ENCODE results near the gene DNAJC11.

DNAJC11 gene

GRCh38 chr1:6599141-6599975, 102.3 kb downstream of the DNAJC11 start:
- peak; percentile 86 for DNase-seq

GRCh38 chr1:6597777-6598131, 103.9 kb downstream of the DNAJC11 start:
- no peak for DNase-seq

DNA sequence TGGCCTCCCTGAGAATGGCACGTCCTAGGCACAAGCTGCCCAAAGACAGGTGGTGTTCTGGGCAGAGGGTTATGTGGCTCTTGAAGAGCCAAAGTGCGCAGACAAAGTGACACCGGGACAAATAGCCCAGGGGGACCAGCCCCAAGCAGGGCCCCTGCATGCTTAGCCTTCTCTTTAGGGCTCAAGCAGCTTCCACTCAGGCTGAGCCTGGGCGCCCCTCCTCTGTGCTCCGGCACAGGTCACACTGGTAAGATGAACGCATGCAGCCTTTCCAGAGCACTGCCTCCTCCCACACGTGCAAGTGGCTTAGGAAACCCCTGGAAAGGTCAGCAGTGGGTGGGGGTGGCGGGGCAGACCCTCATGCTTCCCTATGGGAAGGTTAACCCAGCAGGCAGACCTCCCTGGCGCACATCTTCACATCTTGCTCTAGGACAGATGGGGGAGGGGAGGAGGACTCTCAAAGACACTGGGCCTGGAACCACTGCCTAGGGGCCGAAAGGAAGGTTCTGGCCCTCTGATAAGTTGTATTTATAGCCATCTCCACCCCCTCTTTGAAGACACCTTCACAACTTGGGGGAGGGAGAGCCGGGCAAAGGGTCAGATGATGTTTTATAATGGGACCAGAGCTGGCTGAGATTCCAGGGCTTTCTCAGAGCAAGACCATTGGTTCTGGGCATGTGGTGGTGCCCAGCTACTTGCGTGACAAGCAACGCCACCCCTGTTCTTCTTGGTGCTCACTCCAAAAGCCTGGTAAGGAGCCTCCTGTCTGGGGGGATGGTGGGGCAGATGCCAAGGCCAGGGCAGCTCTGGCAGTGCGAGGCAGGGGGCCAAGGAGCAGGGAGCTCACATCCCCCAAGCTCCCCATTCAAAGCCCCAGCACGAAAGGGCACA, 104.5 kb downstream of the DNAJC11 start:
- DNase-seq, result peak; percentile 61

DNA sequence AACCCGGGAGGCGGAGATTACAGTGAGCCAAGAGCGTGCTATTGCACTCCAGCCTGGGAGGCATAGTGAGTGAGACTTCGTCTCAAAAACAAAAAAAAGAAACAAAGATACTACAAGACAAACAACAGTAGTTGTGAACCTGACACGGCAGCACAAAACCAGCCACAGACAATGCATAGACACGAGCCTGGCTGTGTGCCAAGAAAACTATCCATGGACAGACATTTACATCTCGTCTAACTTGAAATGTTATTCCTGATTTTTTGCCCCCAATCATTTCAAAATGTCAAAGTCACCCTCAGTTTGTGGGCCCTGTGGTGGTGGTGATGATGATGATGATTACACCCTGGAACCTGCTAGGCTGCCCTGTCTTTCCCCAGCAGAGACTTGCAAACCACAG, 105.3 kb downstream of the DNAJC11 start:
- DNase-seq, result no peak

- no peak for DNase-seq
These were observed 106.5 kb downstream of the DNAJC11 start for GRCh38 chr1:6594977-6595740.

DNA sequence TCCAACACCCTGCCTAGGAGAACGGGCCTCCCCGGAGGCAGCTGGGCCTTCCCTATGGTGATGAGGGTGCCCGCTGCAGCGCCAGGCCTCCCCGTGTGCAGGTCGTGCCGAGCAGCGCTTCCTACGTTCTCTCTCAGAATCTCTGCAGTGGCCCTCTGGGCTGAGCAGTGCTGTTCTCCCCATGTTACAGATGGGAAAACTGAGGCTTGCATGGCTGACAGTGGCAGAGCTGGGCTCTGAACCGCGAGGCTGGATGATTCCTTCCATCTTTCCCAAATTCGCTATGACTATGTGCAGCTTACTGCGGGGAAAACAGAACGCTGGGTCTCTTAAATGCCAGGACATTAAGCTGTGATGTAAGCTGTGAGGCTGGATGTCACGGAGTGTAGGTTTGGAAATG, 107.8 kb downstream of the DNAJC11 start:
- DNase-seq, result no peak

- DNase-seq, result peak; percentile 59
These were observed 108.6 kb downstream of the DNAJC11 start for GRCh38 chr1:6592865-6593593.

GRCh38 chr1:6592441-6592840, 109.2 kb downstream of the DNAJC11 start:
- DNase-seq, result no peak

DNA sequence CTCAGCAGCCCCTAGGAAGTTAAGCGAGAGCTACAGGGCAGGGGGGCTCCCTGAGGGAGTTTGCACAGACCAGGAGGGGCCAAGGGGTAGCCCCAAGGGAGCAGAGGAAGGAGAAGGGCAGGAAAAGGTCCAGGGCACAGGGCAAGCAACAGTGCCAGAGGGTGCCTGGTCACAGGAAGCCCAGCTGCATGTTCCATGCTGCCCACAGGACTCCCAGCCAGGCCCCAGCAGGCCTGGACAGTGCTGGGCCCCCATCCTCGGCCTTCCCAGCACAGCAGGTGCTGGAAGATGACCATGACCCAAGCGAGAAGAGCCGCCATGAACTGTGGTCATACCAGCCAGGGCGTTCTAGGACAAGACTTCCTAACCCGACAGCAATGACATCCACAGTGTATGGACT, 110.0 kb downstream of the DNAJC11 start:
- DNase-seq, result peak; percentile 59

GRCh38 chr1:6591222-6591621, 110.4 kb downstream of the DNAJC11 start:
- peak; percentile 63 for DNase-seq

DNA sequence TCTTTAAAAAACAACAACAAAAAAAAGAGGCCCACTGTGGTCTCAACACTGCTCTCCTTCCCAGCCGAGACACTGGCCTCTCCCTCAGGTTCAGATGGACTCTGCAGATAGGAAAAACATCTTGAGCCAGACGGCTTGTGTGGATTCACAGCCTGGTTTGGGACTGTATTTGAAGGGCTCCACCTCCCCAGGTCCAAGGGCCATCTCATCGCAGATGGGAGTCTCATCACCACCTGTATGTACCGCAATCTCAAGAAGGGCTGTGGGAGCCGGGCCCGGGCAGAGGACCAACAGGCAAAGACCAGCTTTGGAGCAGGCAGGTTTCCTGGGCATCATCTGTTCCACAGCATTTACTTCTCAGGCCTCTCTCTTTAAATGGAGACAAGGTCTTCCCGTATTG, 111.6 kb downstream of the DNAJC11 start:
- DNase-seq, result peak; percentile 63

GRCh38 chr1:6588893-6589520, 112.6 kb downstream of the DNAJC11 start:
- DNase-seq, result no peak

- DNase-seq, result no peak
These were observed 113.3 kb downstream of the DNAJC11 start for GRCh38 chr1:6588128-6588892.

DNA sequence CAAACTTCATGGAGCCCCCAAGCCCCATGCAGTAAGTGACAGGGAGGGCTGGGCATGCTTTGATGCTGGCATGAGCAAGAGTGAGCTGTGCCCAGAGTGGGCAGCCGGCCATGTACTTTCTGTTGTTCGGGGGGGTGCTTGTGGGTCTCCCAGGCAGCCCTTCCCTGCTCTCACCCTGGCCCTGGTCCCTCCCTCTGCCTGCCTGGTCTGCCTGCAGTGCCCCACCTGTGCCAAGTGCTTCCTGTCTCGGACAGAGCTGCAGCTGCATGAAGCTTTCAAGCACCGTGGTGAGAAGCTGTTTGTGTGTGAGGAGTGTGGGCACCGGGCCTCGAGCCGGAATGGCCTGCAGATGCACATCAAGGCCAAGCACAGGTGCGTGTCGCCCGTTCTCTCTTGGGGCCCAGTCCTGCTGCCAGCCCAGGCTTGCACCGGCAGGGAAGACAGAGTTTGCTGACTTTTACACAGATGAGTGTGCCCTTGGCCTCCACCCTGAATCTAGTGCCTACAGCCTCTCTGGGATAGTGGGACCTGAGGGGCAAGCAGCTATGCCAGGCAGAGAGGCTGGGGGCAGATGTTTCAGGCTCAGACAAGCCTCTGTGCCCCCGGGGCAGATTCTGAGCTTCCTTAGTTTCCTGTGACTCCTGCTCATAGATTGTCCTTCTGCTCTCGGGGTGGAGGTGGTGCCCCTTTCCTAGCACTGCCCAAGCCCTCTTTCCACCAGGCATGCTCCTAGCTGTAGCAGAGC, 114.2 kb downstream of the DNAJC11 start:
- no peak for DNase-seq

DNA sequence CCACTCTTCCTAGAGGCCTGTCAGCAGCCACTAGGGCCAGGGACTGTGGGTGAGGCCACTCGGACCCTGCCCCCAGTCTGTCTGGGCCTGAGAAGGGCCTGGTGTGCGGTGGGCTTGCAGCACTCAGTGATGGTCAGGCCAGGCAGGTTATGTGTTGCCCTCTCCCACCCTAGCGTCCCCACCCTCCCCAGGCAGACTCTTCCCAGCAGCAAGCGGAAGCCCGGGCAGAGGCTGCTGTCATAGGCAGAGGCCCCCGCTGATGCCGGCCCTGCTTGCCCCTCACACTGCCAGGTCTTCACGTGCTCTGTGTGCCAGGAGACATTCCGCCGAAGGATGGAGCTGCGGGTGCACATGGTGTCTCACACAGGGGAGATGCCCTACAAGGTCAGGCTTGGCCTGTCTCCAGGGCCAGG, 115.2 kb downstream of the DNAJC11 start:
- DNase-seq, result no peak

DNA sequence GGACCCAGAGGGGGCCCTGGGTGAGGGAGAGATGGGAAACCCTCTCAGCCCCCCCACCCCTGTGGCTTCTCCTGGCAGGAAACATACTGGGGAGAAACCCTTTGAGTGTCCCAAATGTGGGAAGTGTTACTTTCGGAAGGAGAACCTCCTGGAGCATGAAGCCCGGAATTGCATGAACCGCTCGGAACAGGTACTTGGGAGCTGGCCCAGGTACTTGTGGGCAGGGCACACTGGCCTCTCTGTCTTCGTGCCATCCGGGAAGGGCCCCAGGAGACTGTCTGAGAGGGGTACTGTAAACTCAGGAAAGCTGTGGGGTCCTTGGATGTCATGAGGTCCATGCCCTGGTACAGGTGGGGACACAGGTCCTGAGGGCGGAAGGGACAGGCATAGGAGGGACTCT, 115.8 kb downstream of the DNAJC11 start:
- no peak for DNase-seq

DNA sequence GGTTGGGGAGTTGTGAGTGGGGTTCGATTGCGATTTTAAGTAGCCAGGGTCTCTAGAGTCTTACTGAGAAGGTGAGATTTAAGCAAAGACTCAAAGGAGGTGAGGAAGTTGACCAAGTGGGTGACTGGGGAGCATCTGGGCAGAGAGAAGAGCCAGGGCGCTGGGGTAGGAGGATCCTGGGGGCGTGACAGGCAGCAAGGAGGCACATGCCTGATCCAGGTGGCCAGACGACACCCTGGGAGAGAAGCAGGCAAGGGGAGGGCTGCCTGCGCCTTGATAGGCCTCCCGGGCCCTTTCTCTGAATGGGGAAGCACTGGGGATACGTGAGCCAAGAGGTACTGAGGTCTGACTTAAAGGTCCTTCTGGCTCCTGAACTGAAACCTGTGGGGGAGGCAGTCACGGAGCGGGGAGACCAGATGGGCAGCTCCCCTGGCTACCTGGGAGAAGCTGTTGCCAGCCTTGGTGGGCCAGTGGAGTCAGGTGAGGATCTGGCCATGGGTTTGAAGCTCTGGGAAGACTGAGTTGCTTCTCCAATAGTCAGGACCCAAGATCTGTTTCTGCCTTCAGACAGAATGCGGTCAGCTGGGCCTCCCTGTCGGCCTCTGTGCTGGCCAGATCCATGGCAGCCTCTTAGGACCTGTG, 116.4 kb downstream of the DNAJC11 start:
- no peak for DNase-seq

Data from activated effector memory CD4-positive, alpha-beta T cell treated with anti-CD3 and anti-CD28 coated beads, Interleukin-2, amount 50 U/mL, for 16 hours (primary cell).